Testis (tissue), 3 donors: Measurements from ENCODE around the gene KLHL11. TPM values are rescaled to one million over a fixed set of nuclear protein-coding genes. Genes with fewer than 3 reads are reported as not detected.
"Not testable (repeated sequence)": the region's sequence is repeated elsewhere in the genome, so short reads cannot be mapped to it uniquely, and the experiment has no call there.

Experiments used
- DNase-seq: peaks from one replicate; pipeline ENCODE4 v3.0.0-alpha.2; 2019
- H3K27ac ChIP-seq, 2 donors: fragments of 200-600 bp; sonication (generic); one replicate each; pipeline ENCODE4 v1.5.1; 2019
- H3K27me3 ChIP-seq: fragments of 200-600 bp; sonication (generic); one replicate; pipeline ENCODE4 v1.5.1; 2019
- H3K36me3 ChIP-seq: fragments of 200-600 bp; sonication (generic); one replicate; pipeline ENCODE4 v1.5.1; 2017; ENCODE audit warnings: low read depth; ENCODE audit errors: missing control alignments
- H3K4me1 ChIP-seq: fragments of 200-600 bp; sonication (generic); one replicate; pipeline ENCODE4 v1.5.1; 2019
- H3K4me3 ChIP-seq, 2 donors: fragments of 200-600 bp; sonication (generic); one replicate each; pipeline ENCODE4 v1.5.1; 2017 to 2019
- H3K9me3 ChIP-seq: fragments of 200-600 bp; sonication (generic); one replicate; pipeline ENCODE4 v1.5.1; 2017
- CTCF ChIP-seq, 3 experiments: fragments of 450-650 bp in 2 of 3; fragments of 200-600 bp in 1 of 3; sonication (generic) in 1 of 3; IDR thresholded peaks; one replicate each; pipeline ENCODE4 v1.5.1; 2016 to 2019; ENCODE audit warnings: antibody characterized with exemption in 3 of 3, mild to moderate bottlenecking in 2 of 3, moderate library complexity in 1 of 3
- POLR2A ChIP-seq: fragments of 450-650 bp; IDR thresholded peaks from one replicate; pipeline ENCODE4 v1.6.1; 2017; ENCODE audit warnings: antibody characterized with exemption, mild to moderate bottlenecking, moderate library complexity
- WGBS, 2 donors: methylation state at CpG; one replicate each; pipeline ENCODE4 v1.1.5; 2018; 5-methylcytosine and 5-hydroxymethylcytosine counted together
- intact Hi-C: fragments of 100-400 bp; cut with DNase I; formaldehyde crosslinking; loops from one replicate; pipeline ENCODE4 v1.15.1; 2023; ENCODE audit warnings: low total_unique reads
- polyA plus RNA-seq: library from polyadenylated mRNA; stranded (reverse); fragments of 350-450 nt; fragmentation: Illumina TruSeq; extraction: RNeasy Lipid Tissue Mini Kit (QIAGEN cat#74804); gene quantifications from one replicate; pipeline ENCODE4 v1.2.3, GENCODE V29; 2014; ENCODE audit warnings: low read depth, low replicate concordance; ENCODE audit not compliant: insufficient read depth
- total RNA-seq, 2 donors: library from RNA; depleted of rRNA; stranded (reverse); fragments of >200 nt; gene quantifications; one replicate each; pipeline ENCODE4 v1.2.3, GENCODE V29; 2016

KLHL11 gene
- total and polyA plus RNA-seq, 3 donors from 2014 or later: 28.2 to 70.2 (median 61.3) TPM

- no peak for DNase-seq
- no peak overlapping the region for H3K27ac ChIP-seq
- intact Hi-C loops: no loop called here
- no peaks in the 10 kb centered on the region for H3K4me1 ChIP-seq
- no peaks in the 10 kb centered on the region for H3K27me3 ChIP-seq
- 90 to 94% methylated on average over 4 of the region's 4 CpGs for WGBS, 2 donors
- no peaks in the 10 kb centered on the region for H3K36me3 ChIP-seq
- no peak for TF ChIP-seq CTCF (IDR thresholded peaks at IDR 0.05)
- TF ChIP-seq POLR2A: no peak
- no peak overlapping the region for H3K4me3 ChIP-seq
- H3K9me3 ChIP-seq: no peaks in the 10 kb centered on the region
These were observed 14.9 kb upstream of the KLHL11 start for GRCh38 chr17:41880130-41880529.

GRCh38 chr17:41874293-41874670 is 9.1 kb upstream of the KLHL11 start:
- intact Hi-C loops, H3K27ac ChIP-seq, DNase-seq, H3K4me3 ChIP-seq, H3K27me3 ChIP-seq, H3K4me1 ChIP-seq, H3K9me3 ChIP-seq, H3K36me3 ChIP-seq: not testable (repeated sequence)
- WGBS, 2 donors: 93 to 96% methylated on average over 9 of the region's 9 CpGs

- H3K27me3 ChIP-seq: no peaks in the 10 kb centered on the region
- WGBS, 2 donors: 96 to 98% methylated on average over 10 of the region's 10 CpGs
- no peak for TF ChIP-seq CTCF (IDR thresholded peaks at IDR 0.05)
- TF ChIP-seq POLR2A: no peak
- no peaks in the 10 kb centered on the region for H3K4me1 ChIP-seq
- DNase-seq: no peak
- H3K27ac ChIP-seq: no peak overlapping the region
- no peaks in the 10 kb centered on the region for H3K36me3 ChIP-seq
- intact Hi-C loops: no loop called here
- H3K9me3 ChIP-seq: no peaks in the 10 kb centered on the region
- no peak overlapping the region for H3K4me3 ChIP-seq
These were observed 8.5 kb upstream of the KLHL11 start for GRCh38 chr17:41873559-41874292.

GRCh38 chr17:41871789-41872188 is 6.6 kb upstream of the KLHL11 start:
- Histone ChIP-seq H3K9me3 (no peaks in the 10 kb centered on the region), H3K27me3 (no peaks in the 10 kb centered on the region), H3K36me3 (no peaks in the 10 kb centered on the region), H3K4me3 (no peak overlapping the region), H3K4me1 (no peaks in the 10 kb centered on the region), H3K27ac (no peak overlapping the region)
- WGBS, 2 donors: 91 to 92% methylated on average over 10 of the region's 10 CpGs
- no peak for TF ChIP-seq POLR2A
- TF ChIP-seq CTCF (IDR thresholded peaks at IDR 0.05): no peak
- DNase-seq: no peak
- intact Hi-C loops: no loop called here

GRCh38 chr17:41870627-41871026 is 5.4 kb upstream of the KLHL11 start:
- no peak for DNase-seq
- 84 to 87% methylated on average over 7 of the region's 7 CpGs for WGBS, 2 donors
- no peaks in the 10 kb centered on the region for H3K4me1 ChIP-seq
- H3K4me3 ChIP-seq: no peak overlapping the region
- no peak for TF ChIP-seq CTCF (IDR thresholded peaks at IDR 0.05)
- TF ChIP-seq POLR2A: no peak
- H3K9me3 ChIP-seq: no peaks in the 10 kb centered on the region
- no peaks in the 10 kb centered on the region for H3K36me3 ChIP-seq
- no peaks in the 10 kb centered on the region for H3K27me3 ChIP-seq
- intact Hi-C loops: no loop called here
- H3K27ac ChIP-seq: no peak overlapping the region
